Measurements from ENCODE around the gene R3HDM4.
A peak's percentile ranks its signal among the peaks of the same experiment; 100 is the strongest.
"Not testable (repeated sequence)": the region's sequence is repeated elsewhere in the genome, so short reads cannot be mapped to it uniquely, and the experiment has no call there.

R3HDM4 gene

GRCh38 chr19:852136-853013, 60.6 kb downstream of the R3HDM4 start, which contains the start of gene ELANE:
ELANE (plus strand) TSS chr19:852303; CDS start chr19:852329, 26 bp downstream.
- no peak within 1 kb of the TSS for H3K4me3 ChIP-seq (ENCODE audit: low read depth, low read length)
- TF ChIP-seq CTCF (IDR thresholded peaks at IDR 0.05; ENCODE audit: control insufficient read depth, extremely low read depth, insufficient read depth), result no peak
- no peak for DNase-seq (ENCODE audit: low read depth)

- H3K4me3 ChIP-seq (ENCODE audit: low read depth, low read length), result no peak overlapping the region
- TF ChIP-seq CTCF (IDR thresholded peaks at IDR 0.05; ENCODE audit: control insufficient read depth, extremely low read depth, insufficient read depth), result no peak
- DNase-seq (ENCODE audit: low read depth), result no peak
Observed at GRCh38 chr19:850979-851335, 62.1 kb downstream of the R3HDM4 start.

GRCh38 chr19:850221-850978, 62.6 kb downstream of the R3HDM4 start:
- no peak overlapping the region for H3K4me3 ChIP-seq (ENCODE audit: low read depth, low read length)
- no peak for TF ChIP-seq CTCF (IDR thresholded peaks at IDR 0.05; ENCODE audit: control insufficient read depth, extremely low read depth, insufficient read depth)
- DNase-seq (ENCODE audit: low read depth), result peak; percentile 63

GRCh38 chr19:849195-849594, 63.8 kb downstream of the R3HDM4 start:
- not testable (repeated sequence) for H3K4me3 ChIP-seq (ENCODE audit: low read depth, low read length); DNase-seq (ENCODE audit: low read depth)

GRCh38 chr19:848386-848921, 64.6 kb downstream of the R3HDM4 start:
- no peak for DNase-seq (ENCODE audit: low read depth)
- no peak for TF ChIP-seq CTCF (IDR thresholded peaks at IDR 0.05; ENCODE audit: control insufficient read depth, extremely low read depth, insufficient read depth)
- no peak overlapping the region for H3K4me3 ChIP-seq (ENCODE audit: low read depth, low read length)
